Suppressor macrophage treated with lipopolysaccharide for 1 hour (primary cell): Measurements from ENCODE around the gene TBCEL.
A peak's percentile ranks its signal among the peaks of the same experiment; 100 is the strongest.
"Not testable (repeated sequence)": the region's sequence is repeated elsewhere in the genome, so short reads cannot be mapped to it uniquely, and the experiment has no call there.

Experiments used
- DNase-seq, 3 donors: peaks; one replicate each; pipeline ENCODE4 v3.0.0-alpha.2; 2020 to 2022

Gene TBCEL

GRCh38 chr11:121029813-121030445, 6.0 kb downstream of the TBCEL start:
- DNase-seq = no peak

- no peak for DNase-seq
Observed at GRCh38 chr11:121031167-121031566, 7.3 kb downstream of the TBCEL start.

DNA sequence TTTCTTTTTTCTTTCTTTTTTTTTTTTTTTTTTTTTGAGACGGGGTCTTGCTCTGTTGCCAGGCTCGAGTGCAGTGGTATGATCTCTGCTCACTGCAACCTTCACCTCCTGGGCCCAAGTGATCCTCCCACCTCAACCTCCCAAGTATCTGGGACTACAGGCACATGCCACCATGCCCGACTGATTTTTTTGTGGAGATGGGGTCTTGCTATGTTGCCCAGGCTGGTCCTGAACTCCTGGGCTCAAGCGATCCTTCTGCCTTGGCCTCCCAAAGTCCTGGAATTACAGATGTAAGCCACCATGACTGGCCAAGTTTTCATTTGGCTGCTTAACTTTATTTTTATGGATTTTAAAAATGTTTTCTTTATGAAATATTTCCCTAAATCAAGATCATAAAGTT, 7.7 kb downstream of the TBCEL start:
- DNase-seq = not testable (repeated sequence)

GRCh38 chr11:121032546-121032945, 8.6 kb downstream of the TBCEL start:
- DNase-seq = no peak

DNA sequence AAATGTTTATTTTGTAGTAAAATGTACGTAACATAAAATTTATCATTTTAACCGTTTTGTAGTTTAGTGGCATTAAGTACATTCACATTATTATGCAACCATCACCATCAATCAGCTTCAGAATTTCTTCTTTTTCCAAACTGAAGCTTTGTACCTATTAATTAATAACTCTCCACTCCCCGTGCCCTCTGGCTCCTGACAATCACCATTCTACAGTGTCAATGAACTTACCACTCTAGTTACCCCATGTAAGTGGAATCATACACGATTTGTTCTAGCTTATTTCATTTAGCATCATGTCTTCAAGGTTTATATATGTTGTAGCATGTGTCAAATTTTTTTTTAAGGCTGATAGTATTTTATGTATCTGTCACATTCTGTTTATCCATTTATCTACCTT, 9.7 kb downstream of the TBCEL start:
- no peak for DNase-seq

- DNase-seq = no peak
Observed at GRCh38 chr11:121035169-121035755, 11.4 kb downstream of the TBCEL start.

DNA sequence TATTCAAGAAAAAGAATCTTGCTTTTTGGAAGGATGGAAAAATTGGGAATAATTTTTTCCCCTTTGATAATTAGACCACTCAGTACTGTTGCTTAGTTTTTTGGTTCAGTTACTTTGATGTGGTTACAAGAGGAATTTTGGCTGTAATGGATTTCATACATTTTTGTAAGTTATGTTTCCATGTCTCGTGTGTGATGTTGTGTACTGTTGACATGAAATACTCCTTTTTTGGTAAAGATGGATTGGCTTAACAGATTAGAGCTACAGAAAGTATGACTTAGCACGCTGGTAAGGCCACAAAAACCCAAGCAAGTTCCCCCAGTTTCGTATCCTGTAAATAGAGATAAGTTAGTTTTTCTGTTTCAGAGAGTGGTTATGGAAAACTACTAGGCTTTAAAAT, 11.9 kb downstream of the TBCEL start:
- no peak for DNase-seq

DNA sequence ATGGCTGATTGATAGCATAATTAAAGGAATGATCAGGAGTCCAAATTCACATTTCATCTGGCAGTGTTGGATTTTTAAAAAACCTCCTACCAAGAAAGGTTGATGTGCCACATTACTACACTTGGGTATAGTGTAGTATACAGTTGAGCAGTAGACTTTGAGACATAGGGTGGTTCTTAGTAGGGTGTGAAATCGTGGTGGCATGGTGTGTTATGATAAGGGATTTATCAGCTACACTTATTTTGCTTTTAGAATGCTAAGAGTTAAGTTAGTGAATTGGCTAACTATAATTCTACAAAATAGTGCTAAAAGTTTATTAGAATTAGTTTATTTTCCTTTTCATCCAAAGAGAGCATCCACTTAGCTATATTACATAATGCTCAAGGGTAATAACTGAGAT, 13.1 kb downstream of the TBCEL start:
- no peak for DNase-seq

DNA sequence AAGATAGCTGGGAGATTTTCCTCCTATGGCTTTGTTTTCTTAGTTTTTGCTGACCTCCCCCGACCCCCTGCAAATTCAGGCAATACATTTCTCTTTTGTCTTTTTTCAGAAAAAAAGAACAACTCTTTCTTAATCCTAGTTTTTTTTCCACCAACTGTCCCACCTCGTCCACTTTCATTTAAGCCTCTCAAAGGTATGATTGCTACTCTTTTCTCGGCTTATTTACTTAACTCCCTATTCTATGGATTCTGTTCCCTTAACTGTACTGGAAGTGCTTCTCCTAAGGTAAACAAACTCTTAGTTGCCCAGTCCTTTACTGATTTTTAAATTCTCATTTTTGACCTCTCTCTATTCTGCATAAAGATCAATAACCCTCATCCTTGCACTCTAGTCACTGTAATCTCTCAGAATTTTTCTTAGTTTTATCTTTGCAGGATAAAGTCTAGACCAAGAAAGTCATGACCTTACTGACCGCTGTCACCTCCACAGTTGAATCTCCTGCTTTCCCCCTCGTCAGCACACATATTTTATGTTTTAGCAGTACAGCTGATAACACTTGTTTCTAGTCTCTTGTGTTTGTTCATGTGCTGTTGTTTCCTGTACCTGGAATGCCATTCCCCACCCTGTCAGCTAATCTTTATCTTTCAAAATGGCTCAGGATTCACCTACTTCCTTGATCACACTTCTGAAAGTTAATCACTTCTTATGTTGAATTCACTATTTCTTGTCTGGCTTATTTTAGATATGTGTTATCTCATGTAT, 14.9 kb downstream of the TBCEL start:
- no peak for DNase-seq

- DNase-seq = no peak
Observed at GRCh38 chr11:121039971-121040613, 16.2 kb downstream of the TBCEL start.

DNA sequence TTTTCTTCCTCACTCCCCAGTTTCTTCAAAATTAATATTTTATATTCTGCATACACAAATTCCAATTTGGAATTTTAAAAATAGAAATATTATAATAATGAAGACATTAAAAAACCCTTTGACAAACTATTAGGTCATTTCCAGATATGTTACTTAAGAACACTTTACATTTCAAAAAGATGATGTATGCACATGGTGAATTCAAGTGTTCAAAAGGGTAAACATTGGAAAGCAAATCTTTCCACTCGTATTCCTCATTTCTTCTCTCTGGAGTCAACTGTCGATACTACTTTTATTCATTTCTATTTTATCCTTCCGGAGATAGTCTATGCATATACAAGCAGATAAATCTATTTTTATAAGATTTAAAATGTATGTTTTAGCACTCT, 16.7 kb downstream of the TBCEL start:
- no peak for DNase-seq

DNA sequence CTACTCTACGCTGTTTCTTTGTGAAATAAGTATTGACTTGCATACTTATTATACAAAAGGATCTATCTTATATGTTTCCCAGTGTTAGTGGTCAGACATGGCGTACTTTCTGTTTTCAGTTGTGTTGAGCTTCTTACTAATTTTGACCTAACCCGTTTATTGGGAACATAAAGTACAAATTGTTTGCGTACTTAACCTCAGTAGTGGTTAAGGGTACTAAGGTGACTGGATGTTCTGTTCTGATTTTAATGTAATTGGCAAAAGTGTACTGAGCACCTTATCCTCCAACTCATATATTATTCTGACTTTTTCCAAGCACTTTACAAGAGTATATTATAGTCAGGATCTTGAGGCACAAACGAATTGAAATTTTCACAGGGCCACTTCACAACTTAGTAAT, 17.2 kb downstream of the TBCEL start:
- DNase-seq = no peak

GRCh38 chr11:121042296-121042695, 18.4 kb downstream of the TBCEL start:
- DNase-seq = no peak

GRCh38 chr11:121047926-121048325, 24.0 kb downstream of the TBCEL start:
- no peak for DNase-seq

DNA sequence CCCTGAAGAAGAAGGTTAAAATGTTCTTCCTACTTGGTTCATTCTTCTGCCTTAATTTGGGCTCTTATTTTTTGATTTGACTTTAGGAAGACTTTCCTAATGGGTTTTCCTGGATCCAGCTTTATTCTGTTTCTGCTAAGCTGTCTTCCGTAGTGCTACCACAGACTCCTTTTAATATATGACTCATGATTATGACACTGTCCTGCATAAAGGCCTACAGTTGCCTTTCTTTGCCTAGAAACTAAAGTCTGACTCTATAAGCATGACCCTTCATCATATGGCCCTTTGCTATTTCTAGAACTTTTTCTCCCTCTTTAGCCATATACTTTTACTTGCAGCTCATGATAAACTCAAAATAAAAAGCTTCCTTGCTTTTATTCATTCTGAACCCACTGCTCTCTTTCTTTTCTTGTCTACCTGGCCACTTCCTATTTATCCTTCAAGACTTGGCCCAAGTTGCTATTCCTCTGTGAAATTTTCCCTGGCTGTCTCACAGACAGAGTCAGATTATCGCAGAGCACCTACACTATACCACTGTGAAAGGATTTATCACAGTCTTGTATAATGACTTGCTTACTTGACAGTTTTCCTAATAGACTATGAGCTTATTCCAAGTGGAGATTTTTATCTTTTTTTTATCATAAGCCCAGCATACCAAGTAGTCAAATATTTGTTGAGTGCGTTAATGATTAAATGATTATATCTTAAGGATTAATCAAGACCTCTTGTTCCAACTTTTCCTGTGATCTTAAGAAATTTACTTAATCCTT, 24.7 kb downstream of the TBCEL start:
- peak; percentile 8 to 41 (median 34) for DNase-seq

DNA sequence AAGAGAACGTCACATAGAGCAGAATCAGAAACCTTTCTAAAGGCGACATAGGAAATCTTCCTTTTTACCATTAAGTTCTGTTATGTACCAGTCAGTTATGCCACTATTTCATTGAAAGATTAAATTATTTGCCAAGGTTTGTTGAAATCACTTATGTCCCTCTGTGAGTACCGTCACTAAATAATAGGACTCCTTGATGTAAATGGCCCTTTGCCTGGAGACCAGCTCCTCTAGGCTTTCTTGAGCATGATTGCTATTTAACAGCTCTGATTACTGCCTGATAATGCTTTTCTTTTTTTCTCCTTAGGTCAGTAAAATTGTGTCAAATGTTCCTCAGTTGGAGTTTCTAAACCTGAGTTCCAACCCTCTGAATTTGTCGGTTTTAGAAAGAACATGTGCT, 29.3 kb downstream of the TBCEL start:
- no peak for DNase-seq

- no peak for DNase-seq
Observed at GRCh38 chr11:121054266-121054665, 30.4 kb downstream of the TBCEL start.

DNA sequence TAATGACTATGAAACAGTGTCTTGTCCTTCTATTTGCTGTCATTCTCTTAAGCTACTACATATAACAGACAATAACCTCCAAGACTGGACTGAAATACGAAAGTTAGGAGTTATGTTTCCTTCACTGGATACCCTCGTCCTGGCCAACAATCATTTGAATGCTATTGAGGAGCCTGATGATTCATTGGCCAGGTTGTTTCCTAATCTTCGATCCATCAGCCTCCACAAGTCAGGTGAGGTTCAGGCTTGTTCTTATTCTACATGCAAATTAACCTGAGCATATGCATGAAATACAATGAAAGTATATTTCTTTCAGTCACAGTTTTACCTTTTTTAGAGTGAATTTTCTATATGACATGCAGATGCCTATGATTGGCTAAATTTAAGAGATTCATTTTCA, 31.2 kb downstream of the TBCEL start:
- DNase-seq = no peak

- no peak for DNase-seq
Observed at GRCh38 chr11:121057922-121058321, 34.0 kb downstream of the TBCEL start.

GRCh38 chr11:121058941-121059340, 35.0 kb downstream of the TBCEL start:
- DNase-seq = peak in 1 of 3 donors; percentile 1

DNA sequence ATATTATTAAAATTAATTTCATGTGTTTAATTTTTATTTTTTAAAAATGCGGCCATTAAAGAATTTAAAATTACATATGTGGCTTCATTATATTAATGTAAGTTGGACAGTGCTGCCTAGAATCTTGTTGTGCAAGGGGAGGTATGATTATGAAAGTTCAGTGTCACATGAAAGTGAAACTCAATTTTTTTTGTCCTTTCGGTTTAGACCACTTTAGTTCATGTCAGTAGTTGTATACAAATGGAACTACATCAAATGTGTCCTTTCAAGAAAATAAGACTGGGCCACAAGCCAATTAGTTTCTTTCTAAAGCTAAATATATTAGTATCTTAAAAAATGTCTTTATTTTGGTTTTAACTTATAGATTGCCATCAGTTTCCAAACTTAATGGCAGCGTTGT, 35.7 kb downstream of the TBCEL start:
- DNase-seq = peak; percentile 40 to 71 (median 57)

DNA sequence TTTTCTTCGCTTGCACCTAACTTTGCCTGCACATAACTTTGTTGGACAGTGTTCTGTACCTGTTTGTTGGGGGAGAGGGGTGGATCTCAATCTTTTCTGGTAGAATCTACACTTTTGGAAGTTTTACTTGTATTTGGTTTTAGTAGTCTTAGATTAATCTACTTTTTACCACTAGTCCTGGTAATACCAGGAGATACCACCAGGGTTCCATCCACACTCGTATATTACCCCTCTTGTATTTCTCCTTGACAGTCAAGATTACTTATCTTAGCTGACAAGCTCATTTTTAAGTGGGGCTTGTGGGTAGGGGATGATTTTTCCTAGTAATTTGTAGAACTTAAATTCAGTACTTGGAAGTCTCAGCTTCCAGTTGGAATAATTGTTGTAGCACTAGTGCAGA, 39.8 kb downstream of the TBCEL start:
- DNase-seq = peak in 2 of 3 donors; percentile 6 to 10

DNA sequence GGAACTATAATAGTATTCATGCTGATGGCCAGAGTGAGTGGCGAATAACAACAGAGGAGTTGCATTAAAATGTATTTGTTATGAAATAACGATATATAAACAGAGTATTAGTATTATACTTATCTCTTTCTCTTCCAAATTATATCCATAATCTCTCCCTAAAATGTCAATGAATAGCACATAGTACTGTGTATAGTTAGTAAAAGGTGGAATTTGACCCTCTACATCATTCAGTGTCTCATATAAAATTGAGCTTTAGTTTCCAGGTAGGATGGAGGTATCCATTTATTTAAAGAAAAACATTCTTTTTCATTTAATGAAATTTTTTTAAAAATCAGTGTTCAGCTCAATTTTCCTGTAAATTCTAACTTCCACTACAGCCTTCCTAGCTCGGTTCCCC, 42.7 kb downstream of the TBCEL start:
- no peak for DNase-seq
